Sigmoid colon (tissue), 3 donors: ENCODE data around the gene PATJ.

Source experiments
- CTCF ChIP-seq, 4 experiments: fragments of 450-650 bp in 3 of 4; fragments of 200-600 bp in 1 of 4; IDR thresholded peaks; one replicate each; pipeline ENCODE4 v1.5.1; 2016 to 2019; ENCODE audit warnings: antibody characterized with exemption in 4 of 4, mild to moderate bottlenecking in 3 of 4, moderate library complexity in 2 of 4
- POLR2A ChIP-seq, 2 donors: fragments of 450-650 bp; IDR thresholded peaks; one replicate each; pipeline ENCODE4 v1.6.1; 2016; ENCODE audit warnings: antibody characterized with exemption in 2 of 2, mild to moderate bottlenecking in 2 of 2, moderate library complexity in 2 of 2

DNA sequence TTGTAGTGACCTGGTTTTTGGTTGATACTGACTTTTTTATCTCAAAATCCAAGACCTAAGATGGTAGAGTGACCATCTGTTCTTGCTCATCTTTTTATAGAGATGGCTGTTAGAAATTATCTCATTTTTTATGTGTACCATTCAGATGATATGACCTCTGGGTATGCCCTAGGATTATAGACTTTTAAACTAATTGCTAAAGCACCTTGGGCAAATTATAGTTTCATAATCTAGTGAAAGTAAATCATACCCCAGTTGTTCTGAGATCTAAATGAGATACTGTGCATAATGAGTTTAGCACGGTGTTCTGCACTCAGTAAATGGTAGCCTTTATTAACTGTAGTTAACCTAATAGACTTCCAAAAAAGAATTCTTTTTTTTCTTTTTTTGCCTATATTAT lies 269.8 kb downstream of the PATJ start:
- TF ChIP-seq CTCF (IDR thresholded peaks at IDR 0.05) = no peak
- TF ChIP-seq POLR2A (IDR thresholded peaks at IDR 0.05) = no peak
